Activated naive CD8-positive, alpha-beta T cell treated with anti-CD3 and anti-CD28 coated beads, Interleukin-2, amount 10 ng/mL, durations not matched to agents 7 days and 5 days (primary cell): ENCODE data around the gene DCTN2. TPM values are rescaled to one million over a fixed set of nuclear protein-coding genes. Genes with fewer than 3 reads are reported as not detected.
"Not testable (repeated sequence)": the region's sequence is repeated elsewhere in the genome, so short reads cannot be mapped to it uniquely, and the experiment has no call there.

Source experiments
- ATAC-seq: fragments of 150-1000 bp; cut with Tn5 transposase; one replicate; pipeline ENCODE4 v1.10.0; 2021; ENCODE audit warnings: low read depth, moderate library complexity
- POLR2A ChIA-PET: fragments of 350-600 bp; sonication (Branson Sonifier 250); formaldehyde crosslinking; loops from one replicate; lab custom pipeline; 2021; ENCODE audit warnings: antibody characterized with exemption; lab: Charles Lee
- DNase-seq: peaks from one replicate; pipeline ENCODE4 v3.0.0; 2021
- H3K27ac Mint-ChIP-seq: one replicate; pipeline ENCODE4 v1.8.0; 2022; ENCODE audit warnings: mild to moderate bottlenecking, mixed read lengths
- H3K27me3 Mint-ChIP-seq: one replicate; pipeline ENCODE4 v1.8.0; 2022; ENCODE audit warnings: mild to moderate bottlenecking, moderate library complexity, mixed read lengths
- H3K36me3 Mint-ChIP-seq: one replicate; pipeline ENCODE4 v1.8.0; 2021; ENCODE audit warnings: mild to moderate bottlenecking, mixed read lengths
- H3K4me1 Mint-ChIP-seq: one replicate; pipeline ENCODE4 v1.8.0; 2021; ENCODE audit warnings: mixed read lengths
- H3K4me3 Mint-ChIP-seq: one replicate; pipeline ENCODE4 v1.8.0; 2022; ENCODE audit warnings: mild to moderate bottlenecking, moderate library complexity, mixed read lengths
- H3K9me3 Mint-ChIP-seq: one replicate; pipeline ENCODE4 v1.8.0; 2021; ENCODE audit warnings: mixed read lengths
- total RNA-seq, 2 experiments: library from RNA; stranded (reverse); gene quantifications; one replicate each; pipeline ENCODE4 v1.2.3, GENCODE V29; 2021

DCTN2 gene
- 10 to 100 TPM; 81.0 to 84.4 TPM for total RNA-seq

GRCh38 chr12:57546438-57547287, at the start of gene DCTN2:
DCTN2 (minus strand) TSS chr12:57547192; CDS start chr12:57547063, 129 bp downstream.
- POLR2A ChIA-PET, result interaction anchor here (1.2 to 2.6 kb wide), 6 partner anchors 16 to 195 kb away, joined by 3 to 17 read pairs (median 6); partner anchors contain the start of genes DDIT3 and MARS1
- H3K36me3 Mint-ChIP-seq, result peaks cover 12% of the 10 kb centered on the region
- no peaks in the 10 kb centered on the region for H3K9me3 Mint-ChIP-seq
- ATAC-seq (peak; percentile 96), DNase-seq (peak; percentile 85)
- H3K4me3 Mint-ChIP-seq, result peak within 1 kb of the TSS; percentile 99
- peaks cover 24% of the 10 kb centered on the region for H3K27me3 Mint-ChIP-seq
- H3K27ac Mint-ChIP-seq, result peak within 1 kb of the TSS; percentile 94
- H3K4me1 Mint-ChIP-seq, result peaks cover 44% of the 10 kb centered on the region

GRCh38 chr12:57593187-57593586, 46.2 kb upstream of the DCTN2 start:
- POLR2A ChIA-PET, result interaction anchor here (0.6 to 1.6 kb wide), 3 partner anchors 13 to 101 kb away, joined by 3 to 5 read pairs (median 4); partner anchors contain the start of gene OS9
- Mint-ChIP-seq H3K27me3 (no peaks in the 10 kb centered on the region), H3K4me3 (no peak overlapping the region), H3K4me1 (peaks cover 21% of the 10 kb centered on the region), H3K27ac (no peak overlapping the region), H3K36me3 (peaks cover 6% of the 10 kb centered on the region), H3K9me3 (no peaks in the 10 kb centered on the region)
- ATAC-seq (no peak), DNase-seq (no peak)

- no peak for DNase-seq
- H3K4me1 Mint-ChIP-seq, result peaks cover 21% of the 10 kb centered on the region
- no peaks in the 10 kb centered on the region for H3K9me3 Mint-ChIP-seq
- peaks cover 4% of the 10 kb centered on the region for H3K36me3 Mint-ChIP-seq
- POLR2A ChIA-PET, result interaction anchor here (1.0 to 1.6 kb wide), 3 partner anchors 14 to 102 kb away, joined by 4 to 7 read pairs (median 5); partner anchors contain the start of genes ARHGEF25 and OS9
- no peak for ATAC-seq
- H3K27ac Mint-ChIP-seq, result no peak overlapping the region
- no peaks in the 10 kb centered on the region for H3K27me3 Mint-ChIP-seq
- peak overlapping the region; percentile 89 for H3K4me3 Mint-ChIP-seq
Measured at GRCh38 chr12:57592551-57593165, 45.7 kb upstream of the DCTN2 start.

DNA sequence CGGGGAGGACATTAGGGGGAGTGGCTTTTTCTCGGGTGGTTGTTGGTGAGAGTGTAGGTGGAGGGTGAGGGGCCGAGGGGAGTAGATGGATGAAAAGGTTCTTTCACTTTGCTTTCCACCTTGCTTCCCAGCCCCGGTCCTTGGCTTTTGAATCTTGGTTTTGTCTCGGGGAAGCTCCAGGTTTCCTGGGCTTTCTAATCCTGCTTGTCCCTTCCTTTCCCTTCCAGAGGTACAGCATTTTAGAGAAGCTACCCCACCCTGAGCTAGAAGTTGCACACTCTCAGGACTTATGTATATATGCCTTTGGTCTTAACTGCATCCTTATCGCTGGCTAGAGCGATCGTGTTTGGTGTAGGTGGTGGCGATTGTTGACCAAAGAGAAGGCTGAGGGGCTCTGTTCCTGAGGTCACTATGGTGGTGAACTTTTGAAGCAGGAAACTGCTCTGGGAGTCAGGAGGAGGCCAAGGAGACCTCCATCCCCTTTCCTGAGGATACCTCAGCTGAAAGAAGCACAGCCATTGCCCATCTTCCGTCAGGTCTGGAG, 44.9 kb upstream of the DCTN2 start:
- peaks cover 21% of the 10 kb centered on the region for H3K4me1 Mint-ChIP-seq
- peaks cover 3% of the 10 kb centered on the region for H3K36me3 Mint-ChIP-seq
- no peaks in the 10 kb centered on the region for H3K27me3 Mint-ChIP-seq
- ATAC-seq, result peak; percentile 4
- H3K4me3 Mint-ChIP-seq, result peak overlapping the region; percentile 89
- POLR2A ChIA-PET, result interaction anchor here (1.0 to 2.3 kb wide), 6 partner anchors 12 to 150 kb away, joined by 3 to 10 read pairs (median 5); partner anchors contain the start of genes ARHGEF25, DTX3 and OS9
- H3K9me3 Mint-ChIP-seq, result no peaks in the 10 kb centered on the region
- DNase-seq, result no peak
- H3K27ac Mint-ChIP-seq, result peak overlapping the region; percentile 82

DNA sequence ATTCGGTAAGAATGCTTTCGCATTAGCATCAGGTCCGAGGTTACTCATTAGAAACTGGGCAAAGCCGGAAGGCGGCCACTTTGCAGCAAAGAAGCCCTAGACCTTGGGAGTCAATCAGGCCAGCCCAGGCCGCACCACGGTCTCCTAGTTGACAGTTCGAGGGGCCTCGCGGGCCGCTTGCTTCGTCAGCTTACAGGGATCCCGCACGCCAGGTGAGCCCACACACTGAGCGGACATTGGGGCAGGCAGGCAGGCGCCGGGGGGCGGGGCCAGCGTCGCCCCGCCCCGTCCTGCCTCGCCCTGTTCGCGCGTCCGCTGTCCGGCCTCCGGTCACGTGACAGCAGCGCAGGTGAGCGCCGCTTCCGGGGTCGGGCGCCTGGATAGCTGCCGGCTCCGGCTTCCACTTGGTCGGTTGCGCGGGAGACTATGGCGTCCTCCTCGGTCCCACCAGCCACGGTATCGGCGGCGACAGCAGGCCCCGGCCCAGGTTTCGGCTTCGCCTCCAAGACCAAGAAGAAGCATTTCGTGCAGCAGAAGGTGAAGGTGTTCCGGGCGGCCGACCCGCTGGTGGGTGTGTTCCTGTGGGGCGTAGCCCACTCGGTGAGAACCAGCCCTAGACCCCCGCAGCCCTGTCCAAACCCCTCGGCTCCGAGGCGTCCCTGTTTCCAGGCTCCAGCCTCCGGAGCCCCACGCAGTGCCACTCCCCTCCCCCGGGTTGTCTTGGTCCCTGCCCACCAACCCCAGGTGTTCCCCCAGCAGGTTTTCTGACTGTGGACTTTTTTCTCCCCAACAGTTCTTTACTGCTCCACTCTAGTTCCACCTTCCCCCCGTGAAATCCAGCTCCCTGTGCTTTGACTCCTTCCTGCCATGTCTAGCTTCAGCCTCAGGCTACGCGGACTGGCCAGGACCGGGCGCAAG, 44.1 kb upstream of the DCTN2 start, which contains the start of gene PIP4K2C:
TSS of gene PIP4K2C (plus strand) at position 329 of the 918 bp plus-strand sequence. CDS start at position 427, 98 bp downstream.
- Mint-ChIP-seq H3K27me3 (no peaks in the 10 kb centered on the region), H3K4me1 (peaks cover 21% of the 10 kb centered on the region), H3K27ac (peak within 1 kb of the TSS; percentile 82), H3K4me3 (peak within 1 kb of the TSS; percentile 89), H3K9me3 (no peaks in the 10 kb centered on the region), H3K36me3 (peaks cover 3% of the 10 kb centered on the region)
- DNase-seq (peak; percentile 85), ATAC-seq (peak; percentile 93)
- POLR2A ChIA-PET, result interaction anchor here (0.6 to 2.3 kb wide), 9 partner anchors 9 to 154 kb away, joined by 3 to 10 read pairs (median 4); partner anchors contain the start of genes ARHGEF25, DDIT3, DTX3 and TSPAN31

DNA sequence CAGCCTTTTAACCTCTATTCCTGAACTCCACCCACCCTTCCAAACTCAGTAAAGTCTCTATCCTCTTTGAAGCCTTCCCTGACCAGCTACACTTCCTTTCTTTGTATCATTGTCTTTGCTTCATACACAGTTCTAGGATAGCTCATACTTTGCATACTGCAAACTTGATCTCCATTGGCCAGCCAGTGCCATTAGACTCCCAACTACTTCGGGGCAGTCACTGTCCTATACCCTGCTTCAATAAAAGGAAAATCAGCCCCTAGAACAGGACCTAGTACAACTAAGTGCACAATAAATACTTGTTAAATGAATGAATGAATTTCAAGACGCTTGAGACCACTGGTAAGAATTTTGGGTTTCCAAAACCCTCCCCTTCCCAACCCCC, 43.5 kb upstream of the DCTN2 start:
- peak overlapping the region; percentile 72 for H3K27ac Mint-ChIP-seq
- DNase-seq (no peak), ATAC-seq (no peak)
- peaks cover 2% of the 10 kb centered on the region for H3K27me3 Mint-ChIP-seq
- H3K36me3 Mint-ChIP-seq, result no peaks in the 10 kb centered on the region
- H3K9me3 Mint-ChIP-seq, result no peaks in the 10 kb centered on the region
- H3K4me3 Mint-ChIP-seq, result peak overlapping the region; percentile 89
- POLR2A ChIA-PET, result interaction anchor here (0.8 to 2.3 kb wide), 5 partner anchors 13 to 151 kb away, joined by 3 to 10 read pairs (median 4); partner anchors contain the start of genes ARHGEF25, DDIT3 and DTX3
- peaks cover 21% of the 10 kb centered on the region for H3K4me1 Mint-ChIP-seq

- H3K27me3 Mint-ChIP-seq, H3K4me3 Mint-ChIP-seq, H3K27ac Mint-ChIP-seq, H3K9me3 Mint-ChIP-seq, H3K36me3 Mint-ChIP-seq, ATAC-seq, DNase-seq: not testable (repeated sequence)
- POLR2A ChIA-PET, result interaction anchor here (0.6 kb wide), 1 partner anchor 284 kb away, joined by 5 read pairs; no protein-coding TSS in a partner anchor
- H3K4me1 Mint-ChIP-seq, result peaks cover 21% of the 10 kb centered on the region
Measured at GRCh38 chr12:57588951-57589610, 42.1 kb upstream of the DCTN2 start.

- DNase-seq (no peak), ATAC-seq (no peak)
- Mint-ChIP-seq H3K9me3 (no peaks in the 10 kb centered on the region), H3K4me3 (no peak overlapping the region), H3K27me3 (peaks cover 7% of the 10 kb centered on the region), H3K27ac (no peak overlapping the region), H3K4me1 (peaks cover 13% of the 10 kb centered on the region), H3K36me3 (no peaks in the 10 kb centered on the region)
- POLR2A ChIA-PET, result no interaction called here
Measured at GRCh38 chr12:57586832-57587429, 39.9 kb upstream of the DCTN2 start.

- Mint-ChIP-seq H3K36me3 (no peaks in the 10 kb centered on the region), H3K27me3 (peaks cover 7% of the 10 kb centered on the region), H3K4me1 (peaks cover 8% of the 10 kb centered on the region), H3K4me3 (no peak overlapping the region), H3K9me3 (no peaks in the 10 kb centered on the region), H3K27ac (no peak overlapping the region)
- ATAC-seq (no peak), DNase-seq (no peak)
- POLR2A ChIA-PET, result no interaction called here
Measured at GRCh38 chr12:57586128-57586527, 39.1 kb upstream of the DCTN2 start.

DNA sequence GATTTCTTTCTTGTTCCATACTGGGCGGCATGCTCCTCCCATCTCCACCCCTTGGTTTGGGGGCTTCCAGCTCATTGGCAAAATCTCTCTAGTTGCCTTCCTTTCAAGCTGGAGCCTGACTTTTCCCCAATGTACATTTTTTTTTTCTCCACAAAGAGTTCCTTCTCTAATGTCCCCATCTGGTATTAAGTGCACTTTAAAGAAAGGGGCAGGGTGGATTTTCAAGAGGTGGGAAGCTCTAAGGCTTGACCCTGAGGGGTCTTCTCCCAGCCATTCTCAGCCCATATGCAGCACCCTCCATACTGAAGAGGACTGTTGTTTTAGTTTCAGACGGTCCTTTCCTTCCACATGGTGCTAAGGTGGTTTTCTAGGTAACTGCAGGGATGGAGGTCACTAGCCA, 38.2 kb upstream of the DCTN2 start:
- Mint-ChIP-seq H3K9me3 (no peaks in the 10 kb centered on the region), H3K4me1 (peaks cover 2% of the 10 kb centered on the region), H3K36me3 (no peaks in the 10 kb centered on the region), H3K27ac (no peak overlapping the region), H3K27me3 (peaks cover 7% of the 10 kb centered on the region), H3K4me3 (no peak overlapping the region)
- DNase-seq (no peak), ATAC-seq (no peak)
- POLR2A ChIA-PET, result interaction anchor here (0.7 kb wide), 1 partner anchor 267 kb away, joined by 5 read pairs; no protein-coding TSS in a partner anchor

- no peak for DNase-seq
- no peak overlapping the region for H3K27ac Mint-ChIP-seq
Measured at GRCh38 chr12:57584690-57585089, 37.7 kb upstream of the DCTN2 start.

More at GRCh38 chr12:57584690-57585089, 37.7 kb upstream of the DCTN2 start:
- H3K27me3 Mint-ChIP-seq, result peaks cover 7% of the 10 kb centered on the region
- POLR2A ChIA-PET, result no interaction called here
- no peak overlapping the region for H3K4me3 Mint-ChIP-seq
- no peaks in the 10 kb centered on the region for H3K9me3 Mint-ChIP-seq
- ATAC-seq, result no peak
- H3K36me3 Mint-ChIP-seq, result no peaks in the 10 kb centered on the region
- peaks cover 3% of the 10 kb centered on the region for H3K4me1 Mint-ChIP-seq
